OCI-LY1 (cell line): ENCODE data around the gene GPRASP3.
"Not testable (repeated sequence)": the region's sequence is repeated elsewhere in the genome, so short reads cannot be mapped to it uniquely, and the experiment has no call there.

Experiments
- H2AFZ ChIP-seq: fragments of 200-600 bp; sonication (generic), shearing (Covaris generic); 2 replicates; pipeline ENCODE4 v1.6.0; 2014; ENCODE audit warnings: antibody characterized with exemption, mild to moderate bottlenecking, low read length
- H3F3A ChIP-seq: fragments of 200-600 bp; sonication (generic), shearing (Covaris generic); 2 replicates; pipeline ENCODE4 v1.6.0; 2014; ENCODE audit warnings: mild to moderate bottlenecking, antibody characterized with exemption, low read length, moderate library complexity; ENCODE audit not compliant: insufficient read depth
- H3K27ac ChIP-seq: fragments of 200-600 bp; sonication (generic); 2 replicates; pipeline ENCODE4 v1.5.1; 2014; ENCODE audit warnings: low read length, mixed run types, mild to moderate bottlenecking, low read depth; ENCODE audit not compliant: poor library complexity, severe bottlenecking
- H3K27me3 ChIP-seq: fragments of 200-600 bp; sonication (generic); 2 replicates; pipeline ENCODE4 v1.6.0; 2014; ENCODE audit warnings: antibody characterized with exemption, mild to moderate bottlenecking, low read length, moderate library complexity; ENCODE audit not compliant: insufficient read depth
- H3K36me3 ChIP-seq: fragments of 200-600 bp; sonication (generic); 2 replicates; pipeline ENCODE4 v1.6.1; 2014; ENCODE audit warnings: mild to moderate bottlenecking, antibody characterized with exemption, low read length, moderate library complexity, mixed read lengths; ENCODE audit not compliant: insufficient read depth
- H3K4me1 ChIP-seq: fragments of 200-600 bp; sonication (generic); 2 replicates; pipeline ENCODE4 v1.5.1; 2014; ENCODE audit warnings: mild to moderate bottlenecking, low read length, moderate library complexity; ENCODE audit not compliant: insufficient read depth, severe bottlenecking
- H3K4me2 ChIP-seq: fragments of 200-600 bp; sonication (generic), shearing (Covaris generic); 2 replicates; pipeline ENCODE4 v1.6.1; 2014; ENCODE audit warnings: low read length
- H3K4me3 ChIP-seq: fragments of 200-600 bp; sonication (generic); 2 replicates; pipeline ENCODE4 v1.5.1; 2014; ENCODE audit warnings: low read length, low read depth, mild to moderate bottlenecking, mixed read lengths; ENCODE audit not compliant: poor library complexity, severe bottlenecking
- H3K79me2 ChIP-seq: fragments of 200-600 bp; shearing (Covaris generic); 2 replicates; pipeline ENCODE4 v1.6.1; 2016; ENCODE audit warnings: mixed run types, low read length, mixed read lengths; ENCODE audit not compliant: insufficient read depth
- H3K9ac ChIP-seq: fragments of 200-600 bp; sonication (generic), shearing (Covaris generic); 2 replicates; pipeline ENCODE4 v1.6.1; 2014; ENCODE audit warnings: mild to moderate bottlenecking, low read length, mixed read lengths
- H3K9me2 ChIP-seq: fragments of 200-600 bp; sonication (generic), shearing (Covaris generic); 2 replicates; pipeline ENCODE4 v1.6.1; 2014; ENCODE audit warnings: low read depth, mild to moderate bottlenecking, low read length, mixed read lengths
- H3K9me3 ChIP-seq: fragments of 200-600 bp; shearing (Covaris generic); 2 replicates; pipeline ENCODE4 v1.6.1; 2014; ENCODE audit warnings: low read length, mixed read lengths
- H4K20me1 ChIP-seq: fragments of 200-600 bp; sonication (generic), shearing (Covaris generic); 2 replicates; pipeline ENCODE4 v1.6.0; 2016; ENCODE audit warnings: mild to moderate bottlenecking, low read length; ENCODE audit not compliant: insufficient read depth
- CTCF ChIP-seq: fragments of 200-600 bp; sonication (generic), shearing (Covaris generic); IDR thresholded peaks from 2 replicates; pipeline ENCODE4 v1.5.1; 2017; ENCODE audit warnings: mild to moderate bottlenecking, antibody characterized with exemption, low read length, moderate library complexity, mixed read lengths
- EZH2 ChIP-seq: fragments of 200-600 bp; sonication (generic), shearing (Covaris generic); IDR thresholded peaks from 2 replicates; pipeline ENCODE4 v1.8.0; 2017; ENCODE audit warnings: borderline replicate concordance, mixed run types, mild to moderate bottlenecking, antibody characterized with exemption, low read length, moderate library complexity, mixed read lengths

The GPRASP3 gene

GRCh38 chrX:102720237-102721168 is at the start of gene GPRASP3:
Gene GPRASP3 (plus strand): TSS chrX:102720743. CDS start chrX:102748996, 28,253 bp downstream.
- H2AFZ ChIP-seq: peak within 1 kb of the TSS; percentile 27; the same call in 1 of the 2 replicates
- no peaks in the 10 kb centered on the region for H3K27me3 ChIP-seq
- H3K27ac ChIP-seq: no peak within 1 kb of the TSS
- H3K4me1 ChIP-seq: peaks cover 17% of the 10 kb centered on the region
- no peaks in the 10 kb centered on the region for H3K36me3 ChIP-seq
- TF ChIP-seq EZH2 (no peak), CTCF (no peak)
- no peaks in the 10 kb centered on the region for H3K9me3 ChIP-seq
- H3K9me2 ChIP-seq: no peaks in the 10 kb centered on the region
- no peaks in the 10 kb centered on the region for H3F3A ChIP-seq
- peak within 1 kb of the TSS; percentile 89 for H3K4me2 ChIP-seq
- no peaks in the 10 kb centered on the region for H4K20me1 ChIP-seq
- no peaks in the 10 kb centered on the region for H3K79me2 ChIP-seq
- peak within 1 kb of the TSS; percentile 75 for H3K9ac ChIP-seq
- peak within 1 kb of the TSS; percentile 81 for H3K4me3 ChIP-seq

GRCh38 chrX:102672856-102673255 is 47.7 kb upstream of the GPRASP3 start:
- Histone ChIP-seq H3K9me3 (no peaks in the 10 kb centered on the region), H3K27ac (no peak overlapping the region), H3K9ac (no peak overlapping the region), H3K4me3 (no peak overlapping the region), H3K27me3 (no peaks in the 10 kb centered on the region), H4K20me1 (no peaks in the 10 kb centered on the region), H3K36me3 (no peaks in the 10 kb centered on the region), H2AFZ (no peak overlapping the region), H3K9me2 (no peaks in the 10 kb centered on the region), H3K4me1 (no peaks in the 10 kb centered on the region), H3F3A (no peaks in the 10 kb centered on the region), H3K79me2 (no peaks in the 10 kb centered on the region), H3K4me2 (no peak overlapping the region)
- no peak for TF ChIP-seq CTCF
- TF ChIP-seq EZH2: no peak

- not testable (repeated sequence) for H3K79me2 ChIP-seq, H3K4me1 ChIP-seq, H3K9me2 ChIP-seq, H4K20me1 ChIP-seq, H3K9me3 ChIP-seq, H2AFZ ChIP-seq, H3K36me3 ChIP-seq, H3K4me2 ChIP-seq, H3K4me3 ChIP-seq, H3F3A ChIP-seq, H3K9ac ChIP-seq, H3K27me3 ChIP-seq, H3K27ac ChIP-seq
Measured at GRCh38 chrX:102677479-102677878, 43.1 kb upstream of the GPRASP3 start.
